ENCODE results near the gene SLC35G6. TPM values are rescaled to one million over a fixed set of nuclear protein-coding genes. Genes with fewer than 3 reads are reported as not detected.

SLC35G6 gene
- total and polyA plus RNA-seq, 2 experiments from 2014 or later = 0.16 TPM; not detected in 1

- H3K27ac Mint-ChIP-seq = peak overlapping the region; percentile 98
- Histone ChIP-seq H3K27ac (ENCODE audit: low read depth) (peak overlapping the region; percentile 95), H3K4me1 (ENCODE audit: insufficient read depth) (peaks cover 33% of the 10 kb centered on the region), H3K27me3 (ENCODE audit: insufficient read depth) (peaks cover 48% of the 10 kb centered on the region), H2AFZ (peak overlapping the region; percentile 72), H3K9me2 (ENCODE audit: insufficient read depth) (no peaks in the 10 kb centered on the region), H3K4me2 (peak overlapping the region; percentile 76), H3K4me3 (peak overlapping the region; percentile 98), H4K20me1 (replicated peaks; ENCODE audit: insufficient read depth) (peaks cover 3% of the 10 kb centered on the region; the same call in 1 of the 2 replicates), H3K36me3 (ENCODE audit: insufficient read depth) (no peaks in the 10 kb centered on the region), H3K79me2 (replicated peaks; ENCODE audit: insufficient read depth) (no peaks in the 10 kb centered on the region), H3F3A (replicated peaks; ENCODE audit: low read depth) (peaks cover 51% of the 10 kb centered on the region)
- H3K9me3 Mint-ChIP-seq = no peaks in the 10 kb centered on the region
- DNase-seq (ENCODE audit: low spot score) (peak; percentile 79), ATAC-seq (peak; percentile 3)
- peaks cover 51% of the 10 kb centered on the region for H3K27me3 Mint-ChIP-seq (ENCODE audit: insufficient read depth, low read depth, poor library complexity)
- H3K4me1 Mint-ChIP-seq = peaks cover 33% of the 10 kb centered on the region
- TF ChIP-seq POLR2AphosphoS5 (IDR thresholded peaks at IDR 0.05; ENCODE audit: low read depth) (peak; percentile 80), CREB1 (CRISPR knock-in tag; IDR thresholded peaks at IDR 0.05; ENCODE audit: low read depth) (no peak)
- peak overlapping the region; percentile 96 for H3K4me3 Mint-ChIP-seq
- H3K36me3 Mint-ChIP-seq (ENCODE audit: low read depth) = no peaks in the 10 kb centered on the region; the same call in 2 of the 3 replicates
Observed at GRCh38 chr17:7440113-7440833, 41.0 kb upstream of the SLC35G6 start.

- Histone ChIP-seq H3K79me2 (replicated peaks; ENCODE audit: insufficient read depth) (no peaks in the 10 kb centered on the region), H3K4me2 (peak overlapping the region; percentile 76), H3K36me3 (ENCODE audit: insufficient read depth) (no peaks in the 10 kb centered on the region), H3K4me3 (peak overlapping the region; percentile 98), H3K4me1 (ENCODE audit: insufficient read depth) (peaks cover 33% of the 10 kb centered on the region), H2AFZ (peak overlapping the region; percentile 72), H3F3A (replicated peaks; ENCODE audit: low read depth) (peaks cover 52% of the 10 kb centered on the region), H4K20me1 (replicated peaks; ENCODE audit: insufficient read depth) (peaks cover 3% of the 10 kb centered on the region; the same call in 1 of the 2 replicates), H3K27me3 (ENCODE audit: insufficient read depth) (peaks cover 48% of the 10 kb centered on the region), H3K9me2 (ENCODE audit: insufficient read depth) (no peaks in the 10 kb centered on the region), H3K27ac (ENCODE audit: low read depth) (peak overlapping the region; percentile 95)
- H3K27me3 Mint-ChIP-seq (ENCODE audit: insufficient read depth, low read depth, poor library complexity) = peaks cover 51% of the 10 kb centered on the region
- peaks cover 36% of the 10 kb centered on the region for H3K4me1 Mint-ChIP-seq
- ATAC-seq (peak; percentile 3), DNase-seq (ENCODE audit: low spot score) (peak; percentile 71)
- H3K36me3 Mint-ChIP-seq (ENCODE audit: low read depth) = no peaks in the 10 kb centered on the region; the same call in 2 of the 3 replicates
- H3K4me3 Mint-ChIP-seq = peak overlapping the region; percentile 96
- peak; percentile 14 for TF ChIP-seq REST (IDR thresholded peaks at IDR 0.05; ENCODE audit: unreplicated experiment)
- no peak for TF ChIP-seq EZH2phosphoT487 (IDR thresholded peaks at IDR 0.05; ENCODE audit: unreplicated experiment)
- H3K27ac Mint-ChIP-seq = peak overlapping the region; percentile 98
- H3K9me3 Mint-ChIP-seq = no peaks in the 10 kb centered on the region
Observed at GRCh38 chr17:7440834-7441195, 40.4 kb upstream of the SLC35G6 start.

- H3K9me2 ChIP-seq (ENCODE audit: insufficient read depth) = no peaks in the 10 kb centered on the region
- H3K36me3 ChIP-seq (ENCODE audit: insufficient read depth) = no peaks in the 10 kb centered on the region
- Mint-ChIP-seq H3K27ac (no peak overlapping the region), H3K27me3 (ENCODE audit: insufficient read depth, low read depth, poor library complexity) (peaks cover 50% of the 10 kb centered on the region), H3K36me3 (ENCODE audit: low read depth) (no peaks in the 10 kb centered on the region; the same call in 2 of the 3 replicates), H3K9me3 (no peaks in the 10 kb centered on the region), H3K4me1 (peaks cover 38% of the 10 kb centered on the region), H3K4me3 (peak overlapping the region; percentile 96)
- peaks cover 49% of the 10 kb centered on the region for H3F3A ChIP-seq (replicated peaks; ENCODE audit: low read depth)
- peak overlapping the region; percentile 72; the same call in 1 of the 2 replicates for H2AFZ ChIP-seq
- TF ChIP-seq JUNB (IDR thresholded peaks at IDR 0.05; ENCODE audit: unreplicated experiment) (no peak), CTCF (conservative IDR thresholded peaks at IDR 0.05; ENCODE audit: low read depth in 2 of 2) (0 out of 4 replicates have a peak, but pooled peaks of 1 of the 2 experiments have one; percentile 2)
- peaks cover 48% of the 10 kb centered on the region for H3K27me3 ChIP-seq (ENCODE audit: insufficient read depth)
- peak overlapping the region; percentile 98 for H3K4me3 ChIP-seq
- H3K4me2 ChIP-seq = peak overlapping the region; percentile 76
- ATAC-seq (no peak), DNase-seq (ENCODE audit: low spot score) (peak; percentile 44)
- peak overlapping the region; percentile 65; the same call in 1 of the 2 replicates for H3K27ac ChIP-seq (ENCODE audit: low read depth)
- H3K4me1 ChIP-seq (ENCODE audit: insufficient read depth) = peaks cover 37% of the 10 kb centered on the region
- no peaks in the 10 kb centered on the region for H3K79me2 ChIP-seq (replicated peaks; ENCODE audit: insufficient read depth)
- H4K20me1 ChIP-seq (replicated peaks; ENCODE audit: insufficient read depth) = peaks cover 3% of the 10 kb centered on the region; the same call in 1 of the 2 replicates
Observed at GRCh38 chr17:7441266-7441665, 40.0 kb upstream of the SLC35G6 start.

Data from GM23338 (cell line).